Thyroid gland (tissue), 4 donors: ENCODE data around the gene MICAL3.

ENCODE experiments used
- POLR2A ChIP-seq, 2 donors: fragments of 450-650 bp; IDR thresholded peaks; one replicate each; pipeline ENCODE4 v1.6.1; 2017; ENCODE audit warnings: antibody characterized with exemption in 2 of 2, mild to moderate bottlenecking in 2 of 2, moderate library complexity in 1 of 2
- TF ChIP-seq, protein P1 (sequence below), 6 experiments: fragments of 200-600 bp in 3 of 6; fragments of 450-650 bp in 3 of 6; sonication (generic) in 3 of 6; IDR thresholded peaks; one replicate each; pipeline ENCODE4 v1.5.1; 2016 to 2019; ENCODE audit warnings: antibody characterized with exemption in 6 of 6, mild to moderate bottlenecking in 2 of 6, inconsistent platforms in 1 of 6, moderate library complexity in 1 of 6

- TF ChIP-seq, protein P1, sequence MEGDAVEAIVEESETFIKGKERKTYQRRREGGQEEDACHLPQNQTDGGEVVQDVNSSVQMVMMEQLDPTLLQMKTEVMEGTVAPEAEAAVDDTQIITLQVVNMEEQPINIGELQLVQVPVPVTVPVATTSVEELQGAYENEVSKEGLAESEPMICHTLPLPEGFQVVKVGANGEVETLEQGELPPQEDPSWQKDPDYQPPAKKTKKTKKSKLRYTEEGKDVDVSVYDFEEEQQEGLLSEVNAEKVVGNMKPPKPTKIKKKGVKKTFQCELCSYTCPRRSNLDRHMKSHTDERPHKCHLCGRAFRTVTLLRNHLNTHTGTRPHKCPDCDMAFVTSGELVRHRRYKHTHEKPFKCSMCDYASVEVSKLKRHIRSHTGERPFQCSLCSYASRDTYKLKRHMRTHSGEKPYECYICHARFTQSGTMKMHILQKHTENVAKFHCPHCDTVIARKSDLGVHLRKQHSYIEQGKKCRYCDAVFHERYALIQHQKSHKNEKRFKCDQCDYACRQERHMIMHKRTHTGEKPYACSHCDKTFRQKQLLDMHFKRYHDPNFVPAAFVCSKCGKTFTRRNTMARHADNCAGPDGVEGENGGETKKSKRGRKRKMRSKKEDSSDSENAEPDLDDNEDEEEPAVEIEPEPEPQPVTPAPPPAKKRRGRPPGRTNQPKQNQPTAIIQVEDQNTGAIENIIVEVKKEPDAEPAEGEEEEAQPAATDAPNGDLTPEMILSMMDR (IDR thresholded peaks at IDR 0.05) = no peak
- no peak for TF ChIP-seq POLR2A (IDR thresholded peaks at IDR 0.05)
Measured at GRCh38 chr22:17944256-17944655, 80.1 kb downstream of the MICAL3 start.
